GM12878 (cell line): Measurements from ENCODE around the gene KAZN. TPM values are rescaled to one million over a fixed set of nuclear protein-coding genes. Genes with fewer than 3 reads are reported as not detected.

Experiments
- ATAC-seq: fragments of 200-7000 bp; cut with Tn5 transposase; 3 replicates; pipeline ENCODE4 v1.9.1; 2020; ENCODE audit warnings: mild to moderate bottlenecking, moderate library complexity
- BruUV-seq: library from RNA; stranded (reverse); fragments of 400-500 nt; replicated peaks from 2 replicates; lab custom pipeline; 2021; lab: Mats Ljungman, UMichigan
- CTCF ChIA-PET: fragments of 300-600 bp; sonication (Branson Sonifier 250); formaldehyde crosslinking; extraction: SDS; loops from one replicate; lab custom pipeline; 2021; ENCODE audit warnings: inconsistent platforms; lab: Yijun Ruan, JAX
- POLR2A ChIA-PET: fragments of 350-600 bp; formaldehyde crosslinking; extraction: SDS; loops from one replicate; lab custom pipeline; 2021; ENCODE audit warnings: inconsistent platforms; lab: Charles Lee
- RAD21 ChIA-PET: fragments of 300-600 bp; sonication (Branson Sonifier 250); formaldehyde crosslinking; loops from one replicate; lab custom pipeline; 2023; ENCODE audit warnings: antibody characterized with exemption; ENCODE audit not compliant: unreplicated experiment; lab: Charles Lee
- SMC1A ChIA-PET: fragments of 300-600 bp; sonication (Branson Sonifier 250); formaldehyde crosslinking; loops from one replicate; lab custom pipeline; 2023; ENCODE audit not compliant: unreplicated experiment, uncharacterized antibody; lab: Charles Lee
- DNase-seq: peaks from one replicate; pipeline ENCODE4 v3.0.0-alpha.2; 2011; ENCODE audit warnings: low read depth, low spot score
- FAIRE-seq: peaks from 3 replicates; lab custom pipeline; 2011; peaks lifted over from hg19 to GRCh38; lab: Jason Lieb, UNC
- H2AFZ ChIP-seq: 2 replicates; pipeline ENCODE4 v1.6.0; 2011; ENCODE audit warnings: low read depth, low read length, control low read depth; ENCODE audit not compliant: control insufficient read depth
- H3K27ac ChIP-seq: 2 replicates; pipeline ENCODE4 v1.5.1; 2011; ENCODE audit warnings: control low read depth; ENCODE audit not compliant: control insufficient read depth, insufficient read depth
- H3K27me3 ChIP-seq, 2 experiments: replicated peaks in 1 of 2; 2 replicates each; pipeline versions ENCODE4 v1.6.0 to v1.6.1; 2011; ENCODE audit warnings: low read length in 1 of 2; ENCODE audit not compliant: control insufficient read depth in 2 of 2, insufficient read depth in 2 of 2
- H3K36me3 ChIP-seq, 2 experiments: 2 replicates each; pipeline ENCODE4 v1.5.1; 2011; ENCODE audit warnings: low read length in 1 of 2; ENCODE audit not compliant: control insufficient read depth in 2 of 2, insufficient read depth in 2 of 2
- H3K4me1 ChIP-seq: 2 replicates; pipeline ENCODE4 v1.6.1; 2011; ENCODE audit warnings: mild to moderate bottlenecking, low read length, moderate library complexity, mixed read lengths; ENCODE audit not compliant: control insufficient read depth, insufficient read depth
- H3K4me2 ChIP-seq: 2 replicates; pipeline ENCODE4 v1.6.0; 2011; ENCODE audit warnings: control low read depth; ENCODE audit not compliant: control insufficient read depth, insufficient read depth
- H3K4me3 ChIP-seq: fragments of 200-600 bp; sonication (generic); 2 replicates; pipeline ENCODE4 v1.5.1; 2016
- H3K79me2 ChIP-seq: 2 replicates; pipeline ENCODE4 v1.6.0; 2011; ENCODE audit warnings: low read length; ENCODE audit not compliant: control insufficient read depth, insufficient read depth
- H3K9ac ChIP-seq: 2 replicates; pipeline ENCODE4 v1.8.0; 2011; ENCODE audit warnings: low read length, control low read depth, mixed read lengths; ENCODE audit not compliant: control insufficient read depth, insufficient read depth
- H3K9me3 ChIP-seq: replicated peaks from 3 replicates; pipeline ENCODE4 v1.5.1; 2011; ENCODE audit warnings: mild to moderate bottlenecking, low read length; ENCODE audit not compliant: control insufficient read depth, insufficient read depth
- H4K20me1 ChIP-seq: 2 replicates; pipeline ENCODE4 v1.6.0; 2011; ENCODE audit not compliant: control insufficient read depth, insufficient read depth
- EGR1 ChIP-seq, 2 experiments: IDR thresholded peaks; 1 replicate in 1 of 2; 2 replicates in 1 of 2; pipeline ENCODE4 v1.6.1; 2011 to 2012; ENCODE audit warnings: low read depth in 2 of 2, low read length in 2 of 2, borderline replicate concordance in 1 of 2, mild to moderate bottlenecking in 1 of 2, moderate library complexity in 1 of 2
- HDAC6 ChIP-seq: fragments of 200-600 bp; sonication (generic); IDR thresholded peaks from one replicate; pipeline ENCODE4 v1.8.0; 2017; ENCODE audit warnings: antibody characterized with exemption; ENCODE audit not compliant: unreplicated experiment
- JUND ChIP-seq: IDR thresholded peaks from 2 replicates; pipeline ENCODE4 v1.6.1; 2012; ENCODE audit warnings: low read depth, mild to moderate bottlenecking, low read length, improper control_type of control experiment, moderate library complexity
- NR2F1 ChIP-seq: fragments of 450-650 bp; conservative IDR thresholded peaks from 2 replicates; pipeline ENCODE4 v1.6.1; 2017; ENCODE audit warnings: mild to moderate bottlenecking
- RCOR1 ChIP-seq: conservative IDR thresholded peaks from 2 replicates; pipeline ENCODE4 v1.6.1; 2012; ENCODE audit warnings: low read depth, low read length, improper control_type of control experiment
- SREBF1 ChIP-seq: IDR thresholded peaks from 2 replicates; pipeline ENCODE4 v1.6.1; 2012; ENCODE audit warnings: mild to moderate bottlenecking, low read length
- TCF7 ChIP-seq: IDR thresholded peaks from 2 replicates; pipeline ENCODE4 v1.6.1; 2014; ENCODE audit warnings: antibody characterized with exemption, borderline replicate concordance
- YY1 ChIP-seq: IDR thresholded peaks from 2 replicates; pipeline ENCODE4 v1.6.1; 2011; ENCODE audit warnings: low read depth, mild to moderate bottlenecking, low read length
- ZNF274 ChIP-seq: IDR thresholded peaks from one replicate; pipeline ENCODE4 v1.8.0; 2011; ENCODE audit not compliant: insufficient read length, insufficient read depth
- WGBS: methylation state at CpG from one replicate; pipeline ENCODE4 v1.1.6; 2016; ENCODE audit warnings: low lambda C conversion rate; ENCODE audit not compliant: insufficient replicate concordance, insufficient coverage; ENCODE audit errors: missing lambda C conversion rate; 5-methylcytosine and 5-hydroxymethylcytosine counted together
- in situ Hi-C: fragments of 300-500 bp; cut with MboI; formaldehyde crosslinking; loops from 9 replicates; pipeline ENCODE4 v1.14.3; 2018; ENCODE audit warnings: mixed read lengths
- intact Hi-C: fragments of 100-400 bp; cut with micrococcal nuclease; formaldehyde crosslinking; loops from one replicate; pipeline ENCODE4 v1.14.2; 2022; ENCODE audit not compliant: unreplicated experiment
- polyA plus RNA-seq, 11 experiments: library from polyadenylated mRNA; depleted of rRNA in 4 of 11; unstranded in 6 of 11; stranded (reverse) in 5 of 11; fragments of >200 nt; fragmentation: Nextera tagmentation in 4 of 11; fragmentation: Illumina TruSeq in 1 of 11; extraction: Ambion mirVana in 4 of 11; extraction: Trizol in 1 of 11; gene quantifications; 1 replicate in 1 of 11; 2 replicates in 10 of 11; pipeline versions ENCODE4 v1.2.1 to v1.2.3, GENCODE V29; 2011 to 2016; ENCODE audit warnings: inconsistent platforms in 2 of 11, missing spikeins in 2 of 11, low read depth in 1 of 11
- total RNA-seq, 4 experiments: library from RNA; depleted of rRNA in 3 of 4; stranded (reverse); fragments of >200 nt in 3 of 4; fragmentation: Illumina TruSeq in 1 of 4; extraction: Trizol in 1 of 4; gene quantifications; 2 replicates each; pipeline versions ENCODE4 v1.2.1 to v1.2.3, GENCODE V29; 2013 to 2021

Gene KAZN
- total and polyA plus RNA-seq, 10 of the 15 experiments (the other 5 are each of a cell fraction or from before 2014, with no cell fraction given): 0.72 to 4.0 (median 1.2) TPM

DNA sequence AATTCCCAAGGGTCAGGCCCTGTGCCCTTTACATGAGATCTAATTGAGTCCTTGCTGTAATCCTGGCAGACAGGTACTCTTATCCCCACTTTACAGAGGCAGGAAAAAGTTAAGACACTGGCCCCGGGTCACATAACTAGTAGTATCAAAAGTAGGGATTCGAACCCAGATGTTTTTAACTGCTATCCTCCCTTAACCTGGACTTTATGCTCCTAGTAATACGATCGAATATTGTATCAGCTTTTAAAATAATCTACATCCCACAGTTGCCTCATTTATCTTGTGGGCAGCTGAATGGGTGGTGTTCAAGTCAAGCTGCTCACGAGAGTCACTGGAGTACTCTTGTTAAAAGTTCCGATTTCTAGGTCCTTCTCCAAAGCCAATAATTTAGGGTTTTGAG lies 529.6 kb downstream of the KAZN start:
- no peaks in the 10 kb centered on the region; the same call in 2 of the 3 replicates for H3K9me3 ChIP-seq
- no TSS peak for BruUV-seq
- no peak overlapping the region for H3K4me2 ChIP-seq
- WGBS: 38% methylated on average over 6 of the region's 6 CpGs
- H3K27ac ChIP-seq: no peak overlapping the region
- H2AFZ ChIP-seq: no peak overlapping the region
- DNase-seq (no peak), ATAC-seq (no peak)
- ChIA-PET POLR2A (no interaction called here), SMC1A (interaction anchor here (0.7 to 6.0 kb wide), 26 partner anchors 11 to 283 kb away, joined by 3 to 171 read pairs (median 6); partner anchors contain the start of gene TMEM51)
- H3K36me3 ChIP-seq: no peaks in the 10 kb centered on the region
- no peaks in the 10 kb centered on the region for H3K4me1 ChIP-seq
- no peaks in the 10 kb centered on the region for H4K20me1 ChIP-seq
- no peak for TF ChIP-seq EGR1 (IDR thresholded peaks at IDR 0.05; ENCODE audit: borderline replicate concordance in 1 of 2, low read depth in 2 of 2, low read length in 2 of 2)
- no peak for TF ChIP-seq ZNF274
- TF ChIP-seq HDAC6: no peak
- TF ChIP-seq SREBF1: no peak
- TF ChIP-seq TCF7: no peak
- no peak for TF ChIP-seq NR2F1
- no peak for TF ChIP-seq RCOR1
- no peak for TF ChIP-seq YY1
- TF ChIP-seq JUND: no peak
- TF ChIP-seq, all 136 proteins: peak for 0
- RAD21 ChIA-PET: interaction anchor here (0.8 to 6.6 kb wide), 36 partner anchors 9 to 303 kb away, joined by 3 to 166 read pairs (median 4); partner anchors contain the start of genes FHAD1 and TMEM51
- intact Hi-C loops (loop anchor here (1.0 kb wide), 2 partner anchors 144 to 176 kb away; no protein-coding TSS in a partner anchor), in situ Hi-C loops (loop anchor here (5.0 to 10.0 kb wide), 2 partner anchors 144 to 177 kb away; no protein-coding TSS in a partner anchor)
- Histone ChIP-seq H3K27me3 (no peaks in the 10 kb centered on the region), H3K9ac (no peak overlapping the region), H3K79me2 (no peaks in the 10 kb centered on the region), H3K4me3 (no peak overlapping the region)
- CTCF ChIA-PET: interaction anchor here (0.6 to 7.4 kb wide), 48 partner anchors 8 to 553 kb away, joined by 3 to 219 read pairs (median 5); partner anchors contain the start of gene TMEM51
- FAIRE-seq: no peak
